GM12878 (cell line): ENCODE data around the gene IL1RL1. TPM values are rescaled to one million over a fixed set of nuclear protein-coding genes. Genes with fewer than 3 reads are reported as not detected.

Experiments used
- ATAC-seq: fragments of 200-7000 bp; cut with Tn5 transposase; 3 replicates; pipeline ENCODE4 v1.9.1; 2020; ENCODE audit warnings: mild to moderate bottlenecking, moderate library complexity
- BruUV-seq: library from RNA; stranded (reverse); fragments of 400-500 nt; replicated peaks from 2 replicates; lab custom pipeline; 2021; lab: Mats Ljungman, UMichigan
- CTCF ChIA-PET: fragments of 300-600 bp; sonication (Branson Sonifier 250); formaldehyde crosslinking; extraction: SDS; loops from one replicate; lab custom pipeline; 2021; ENCODE audit warnings: inconsistent platforms; lab: Yijun Ruan, JAX
- POLR2A ChIA-PET: fragments of 350-600 bp; formaldehyde crosslinking; extraction: SDS; loops from one replicate; lab custom pipeline; 2021; ENCODE audit warnings: inconsistent platforms; lab: Charles Lee
- RAD21 ChIA-PET: fragments of 300-600 bp; sonication (Branson Sonifier 250); formaldehyde crosslinking; loops from one replicate; lab custom pipeline; 2023; ENCODE audit warnings: antibody characterized with exemption; ENCODE audit not compliant: unreplicated experiment; lab: Charles Lee
- SMC1A ChIA-PET: fragments of 300-600 bp; sonication (Branson Sonifier 250); formaldehyde crosslinking; loops from one replicate; lab custom pipeline; 2023; ENCODE audit not compliant: unreplicated experiment, uncharacterized antibody; lab: Charles Lee
- DNase-seq: peaks from one replicate; pipeline ENCODE4 v3.0.0-alpha.2; 2011; ENCODE audit warnings: low read depth, low spot score
- FAIRE-seq: peaks from 3 replicates; lab custom pipeline; 2011; peaks lifted over from hg19 to GRCh38; lab: Jason Lieb, UNC
- H2AFZ ChIP-seq: 2 replicates; pipeline ENCODE4 v1.6.0; 2011; ENCODE audit warnings: low read depth, low read length, control low read depth; ENCODE audit not compliant: control insufficient read depth
- H3K27ac ChIP-seq: 2 replicates; pipeline ENCODE4 v1.5.1; 2011; ENCODE audit warnings: control low read depth; ENCODE audit not compliant: control insufficient read depth, insufficient read depth
- H3K27me3 ChIP-seq, 2 experiments: replicated peaks in 1 of 2; 2 replicates each; pipeline versions ENCODE4 v1.6.0 to v1.6.1; 2011; ENCODE audit warnings: low read length in 1 of 2; ENCODE audit not compliant: control insufficient read depth in 2 of 2, insufficient read depth in 2 of 2
- H3K36me3 ChIP-seq, 2 experiments: 2 replicates each; pipeline ENCODE4 v1.5.1; 2011; ENCODE audit warnings: low read length in 1 of 2; ENCODE audit not compliant: control insufficient read depth in 2 of 2, insufficient read depth in 2 of 2
- H3K4me1 ChIP-seq: 2 replicates; pipeline ENCODE4 v1.6.1; 2011; ENCODE audit warnings: mild to moderate bottlenecking, low read length, moderate library complexity, mixed read lengths; ENCODE audit not compliant: control insufficient read depth, insufficient read depth
- H3K4me2 ChIP-seq: 2 replicates; pipeline ENCODE4 v1.6.0; 2011; ENCODE audit warnings: control low read depth; ENCODE audit not compliant: control insufficient read depth, insufficient read depth
- H3K4me3 ChIP-seq: fragments of 200-600 bp; sonication (generic); 2 replicates; pipeline ENCODE4 v1.5.1; 2016
- H3K79me2 ChIP-seq: 2 replicates; pipeline ENCODE4 v1.6.0; 2011; ENCODE audit warnings: low read length; ENCODE audit not compliant: control insufficient read depth, insufficient read depth
- H3K9ac ChIP-seq: 2 replicates; pipeline ENCODE4 v1.8.0; 2011; ENCODE audit warnings: low read length, control low read depth, mixed read lengths; ENCODE audit not compliant: control insufficient read depth, insufficient read depth
- H3K9me3 ChIP-seq: replicated peaks from 3 replicates; pipeline ENCODE4 v1.5.1; 2011; ENCODE audit warnings: mild to moderate bottlenecking, low read length; ENCODE audit not compliant: control insufficient read depth, insufficient read depth
- H4K20me1 ChIP-seq: 2 replicates; pipeline ENCODE4 v1.6.0; 2011; ENCODE audit not compliant: control insufficient read depth, insufficient read depth
- KAT2A ChIP-seq: conservative IDR thresholded peaks from 2 replicates; pipeline ENCODE4 v1.6.1; 2011; ENCODE audit warnings: low read depth, low read length; ENCODE audit not compliant: control insufficient read depth
- MTA3 ChIP-seq: IDR thresholded peaks from 2 replicates; pipeline ENCODE4 v1.6.1; 2012; ENCODE audit warnings: low read length, inconsistent platforms, borderline replicate concordance
- NR2C1 ChIP-seq: fragments of 450-650 bp; IDR thresholded peaks from 2 replicates; pipeline ENCODE4 v1.6.1; 2017; ENCODE audit warnings: antibody characterized with exemption, mild to moderate bottlenecking, moderate library complexity
- WGBS: methylation state at CpG from one replicate; pipeline ENCODE4 v1.1.6; 2016; ENCODE audit warnings: low lambda C conversion rate; ENCODE audit not compliant: insufficient replicate concordance, insufficient coverage; ENCODE audit errors: missing lambda C conversion rate; 5-methylcytosine and 5-hydroxymethylcytosine counted together
- in situ Hi-C: fragments of 300-500 bp; cut with MboI; formaldehyde crosslinking; loops from 9 replicates; pipeline ENCODE4 v1.14.3; 2018; ENCODE audit warnings: mixed read lengths
- intact Hi-C: fragments of 100-400 bp; cut with micrococcal nuclease; formaldehyde crosslinking; loops from one replicate; pipeline ENCODE4 v1.14.2; 2022; ENCODE audit not compliant: unreplicated experiment
- polyA plus RNA-seq, 11 experiments: library from polyadenylated mRNA; depleted of rRNA in 4 of 11; unstranded in 6 of 11; stranded (reverse) in 5 of 11; fragments of >200 nt; fragmentation: Nextera tagmentation in 4 of 11; fragmentation: Illumina TruSeq in 1 of 11; extraction: Ambion mirVana in 4 of 11; extraction: Trizol in 1 of 11; gene quantifications; 1 replicate in 1 of 11; 2 replicates in 10 of 11; pipeline versions ENCODE4 v1.2.1 to v1.2.3, GENCODE V29; 2011 to 2016; ENCODE audit warnings: inconsistent platforms in 2 of 11, missing spikeins in 2 of 11, low read depth in 1 of 11
- total RNA-seq, 4 experiments: library from RNA; depleted of rRNA in 3 of 4; stranded (reverse); fragments of >200 nt in 3 of 4; fragmentation: Illumina TruSeq in 1 of 4; extraction: Trizol in 1 of 4; gene quantifications; 2 replicates each; pipeline versions ENCODE4 v1.2.1 to v1.2.3, GENCODE V29; 2013 to 2021
- TF ChIP-seq, protein P1 (sequence below): IDR thresholded peaks from 2 replicates; pipeline ENCODE4 v1.6.1; 2011; ENCODE audit warnings: borderline replicate concordance, low read depth, mild to moderate bottlenecking, moderate library complexity, low read length; ENCODE audit not compliant: insufficient read depth, poor library complexity, severe bottlenecking

IL1RL1 gene
- total and polyA plus RNA-seq, 10 of the 15 experiments (the other 5 are each of a cell fraction or from before 2014, with no cell fraction given) = 0.08 to 0.18 TPM; not detected in 8

DNA sequence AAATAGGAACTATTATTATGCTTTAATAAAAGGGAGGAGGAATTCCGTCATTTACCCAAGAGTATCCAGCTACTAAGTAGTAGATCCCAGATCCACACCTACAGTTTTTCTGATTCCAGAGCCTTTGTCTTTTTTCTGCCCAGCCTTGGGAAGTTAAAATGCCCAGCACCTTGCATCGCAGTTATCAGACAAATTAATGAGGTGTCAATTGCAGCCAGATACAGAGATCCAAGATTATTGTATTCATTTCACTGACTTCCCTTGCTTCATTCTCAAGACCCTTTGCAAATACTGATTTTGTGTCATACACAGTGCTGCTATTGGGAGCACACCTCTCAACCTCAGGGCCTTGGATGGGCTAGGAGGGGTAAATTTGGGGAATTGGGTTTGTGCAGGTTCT, 45.4 kb downstream of the IL1RL1 start:
- no peak for TF ChIP-seq KAT2A
- TF ChIP-seq MTA3 = 0 out of 2 replicates have a peak, but pooled peaks have one; percentile 0
- TF ChIP-seq, protein P1, sequence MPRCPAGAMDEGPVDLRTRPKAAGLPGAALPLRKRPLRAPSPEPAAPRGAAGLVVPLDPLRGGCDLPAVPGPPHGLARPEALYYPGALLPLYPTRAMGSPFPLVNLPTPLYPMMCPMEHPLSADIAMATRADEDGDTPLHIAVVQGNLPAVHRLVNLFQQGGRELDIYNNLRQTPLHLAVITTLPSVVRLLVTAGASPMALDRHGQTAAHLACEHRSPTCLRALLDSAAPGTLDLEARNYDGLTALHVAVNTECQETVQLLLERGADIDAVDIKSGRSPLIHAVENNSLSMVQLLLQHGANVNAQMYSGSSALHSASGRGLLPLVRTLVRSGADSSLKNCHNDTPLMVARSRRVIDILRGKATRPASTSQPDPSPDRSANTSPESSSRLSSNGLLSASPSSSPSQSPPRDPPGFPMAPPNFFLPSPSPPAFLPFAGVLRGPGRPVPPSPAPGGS = no peak
- no peak for TF ChIP-seq NR2C1
- TF ChIP-seq, all 136 proteins: peak for 1
- in situ Hi-C loops (loop anchor here (5.0 kb wide), 1 partner anchor 104 kb away; no protein-coding TSS in a partner anchor), intact Hi-C loops (loop anchor here (1.0 to 5.0 kb wide), 4 partner anchors 103 to 474 kb away; no protein-coding TSS in a partner anchor)
- Histone ChIP-seq H3K4me2 (peak overlapping the region; percentile 58), H3K4me1 (peaks cover 10% of the 10 kb centered on the region), H3K27ac (peak overlapping the region; percentile 91), H3K79me2 (peaks cover 55% of the 10 kb centered on the region), H3K36me3 (no peaks in the 10 kb centered on the region), H3K4me3 (peak overlapping the region; percentile 96), H3K9me3 (no peaks in the 10 kb centered on the region; the same call in 2 of the 3 replicates), H4K20me1 (no peaks in the 10 kb centered on the region), H2AFZ (no peak overlapping the region), H3K27me3 (no peaks in the 10 kb centered on the region), H3K9ac (peak overlapping the region; percentile 84)
- 95% methylated on average over 2 of the region's 2 CpGs for WGBS
- FAIRE-seq (no peak), ATAC-seq (no peak), DNase-seq (no peak)
- CTCF ChIA-PET = interaction anchor here (0.6 to 4.7 kb wide), 16 partner anchors 55 to 473 kb away, joined by 3 to 34 read pairs (median 6); no protein-coding TSS in a partner anchor
- RAD21 ChIA-PET = interaction anchor here (0.8 to 2.9 kb wide), 14 partner anchors 25 to 352 kb away, joined by 3 to 17 read pairs (median 4); no protein-coding TSS in a partner anchor
- BruUV-seq = no TSS peak
- POLR2A ChIA-PET = no interaction called here
- SMC1A ChIA-PET = interaction anchor here (0.6 to 3.3 kb wide), 9 partner anchors 68 to 473 kb away, joined by 3 to 42 read pairs (median 3); no protein-coding TSS in a partner anchor
